Activated CD4-positive, alpha-beta T cell treated with anti-CD3 and anti-CD28 coated beads, Interleukin-2, amount 50 U/mL, for 1 hour (primary cell): ENCODE results near the gene RAB6A.
"Not testable (repeated sequence)": the region's sequence is repeated elsewhere in the genome, so short reads cannot be mapped to it uniquely, and the experiment has no call there.

ENCODE experiments used
- DNase-seq: peaks from one replicate; pipeline ENCODE4 v3.0.0-alpha.2; 2020

RAB6A gene

DNA sequence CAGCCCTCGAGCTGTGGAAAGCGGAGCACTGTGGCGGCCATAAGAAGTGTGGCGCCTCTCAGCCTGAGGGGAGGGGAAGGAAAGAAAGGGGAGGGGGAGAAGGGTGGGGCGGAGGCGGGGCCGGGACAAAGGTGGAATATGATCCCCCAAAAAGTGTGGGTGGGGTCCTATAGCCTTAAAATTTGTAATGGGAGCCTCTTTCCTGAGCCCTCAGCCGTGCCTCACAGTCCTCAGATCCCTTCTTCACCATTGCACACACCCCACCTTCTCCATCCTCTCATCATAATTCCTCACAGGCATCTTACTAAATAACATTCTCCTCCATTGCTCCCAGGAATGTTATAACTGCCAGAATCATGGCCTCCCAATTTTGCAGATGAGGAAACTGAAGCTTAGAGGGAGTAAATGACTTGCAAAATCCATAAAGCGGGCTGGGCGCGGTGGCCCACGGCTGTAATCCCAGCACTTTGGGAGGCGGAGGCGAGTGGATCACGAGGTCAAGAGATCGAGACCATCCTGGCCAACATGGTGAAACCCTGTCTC is 600 bp upstream of the RAB6A start:
- no peak for DNase-seq

DNA sequence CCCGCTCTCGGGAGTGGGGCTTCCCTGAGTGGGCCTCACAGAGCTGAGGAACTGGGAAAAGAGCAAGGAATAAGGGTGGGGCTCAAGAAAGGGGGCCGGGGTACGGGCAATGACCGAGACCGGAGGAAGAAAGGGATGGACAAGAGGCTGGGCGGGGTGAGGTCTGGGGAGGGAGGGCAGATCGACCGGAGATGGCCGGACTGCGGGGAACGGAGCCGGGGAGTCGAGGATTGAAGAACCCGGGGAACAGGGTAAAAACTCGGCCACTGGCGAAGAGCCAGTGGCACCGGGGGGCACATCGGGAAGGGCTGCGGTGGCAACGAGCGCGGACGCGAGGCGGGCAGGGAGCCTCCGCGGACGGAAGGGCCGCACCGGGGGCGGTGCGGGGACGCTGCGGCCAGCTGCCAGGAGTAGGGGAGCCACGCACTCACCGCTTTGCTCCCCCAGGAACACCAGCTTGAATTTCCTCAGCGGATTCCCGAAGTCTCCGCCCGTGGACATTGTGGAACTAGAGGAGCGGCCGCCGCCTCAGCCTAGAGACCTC is 667 bp downstream of the RAB6A start:
- DNase-seq: peak; percentile 1

DNA sequence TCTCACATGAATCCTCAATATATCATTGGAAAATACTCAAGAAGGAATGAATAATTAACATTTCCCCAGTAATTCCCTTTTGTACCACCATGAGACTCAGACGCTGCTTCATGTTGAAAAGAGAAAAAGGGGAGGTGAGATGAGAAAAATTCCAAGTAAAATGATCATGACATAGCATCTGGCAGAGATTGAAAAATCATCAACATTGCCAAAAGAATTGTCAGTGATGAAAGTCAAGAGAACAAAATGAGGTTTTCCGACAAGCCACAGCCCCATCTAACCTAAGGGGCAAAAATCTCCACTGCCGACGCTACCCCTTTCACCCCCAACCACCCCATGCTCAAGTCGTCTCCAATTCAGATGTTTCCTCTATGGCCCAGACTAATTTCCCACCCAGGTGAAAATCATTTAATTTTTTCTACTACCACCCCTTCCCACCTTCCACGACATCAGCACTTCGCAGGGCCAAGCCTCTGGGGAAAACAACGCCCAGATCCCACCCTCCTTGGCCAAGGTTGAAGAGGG is 1.2 kb downstream of the RAB6A start:
- DNase-seq: no peak

DNA sequence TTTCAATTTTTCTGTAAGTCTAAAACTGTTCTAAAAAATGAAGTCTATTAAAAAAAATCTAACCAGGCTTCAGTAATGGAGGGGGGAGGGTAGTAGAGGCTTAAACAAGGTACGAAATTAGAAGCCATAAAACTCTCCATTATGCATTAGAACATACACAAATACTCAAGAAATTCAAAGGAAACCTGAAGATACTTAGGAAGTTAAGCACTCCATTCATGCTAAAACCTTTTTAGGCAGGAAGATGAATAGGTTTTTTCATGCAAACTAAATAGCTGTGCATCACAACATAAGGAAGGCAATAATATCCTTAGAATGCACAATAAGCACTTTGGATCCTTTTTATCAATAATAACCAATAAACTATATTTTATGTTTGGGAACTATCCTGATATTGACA is 2.4 kb downstream of the RAB6A start:
- DNase-seq: no peak

DNA sequence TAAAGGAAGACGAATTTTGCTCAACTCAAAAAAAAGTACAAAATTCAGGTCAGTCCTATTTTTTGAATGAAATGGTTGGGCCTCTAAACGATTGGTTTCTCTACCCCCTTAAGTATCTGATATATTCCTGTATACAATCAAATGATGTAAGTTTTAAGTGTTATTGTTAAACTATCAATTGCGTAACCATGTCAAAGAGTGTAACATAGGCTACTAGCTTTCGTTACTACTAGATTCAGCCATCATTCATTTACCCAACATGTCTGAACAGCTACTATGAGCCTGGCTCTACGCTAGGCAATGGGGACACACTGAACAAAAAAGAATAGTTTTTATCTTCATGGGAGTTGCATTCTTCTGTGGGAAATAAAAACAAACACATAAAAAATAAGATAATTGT is 3.3 kb downstream of the RAB6A start:
- no peak for DNase-seq

DNA sequence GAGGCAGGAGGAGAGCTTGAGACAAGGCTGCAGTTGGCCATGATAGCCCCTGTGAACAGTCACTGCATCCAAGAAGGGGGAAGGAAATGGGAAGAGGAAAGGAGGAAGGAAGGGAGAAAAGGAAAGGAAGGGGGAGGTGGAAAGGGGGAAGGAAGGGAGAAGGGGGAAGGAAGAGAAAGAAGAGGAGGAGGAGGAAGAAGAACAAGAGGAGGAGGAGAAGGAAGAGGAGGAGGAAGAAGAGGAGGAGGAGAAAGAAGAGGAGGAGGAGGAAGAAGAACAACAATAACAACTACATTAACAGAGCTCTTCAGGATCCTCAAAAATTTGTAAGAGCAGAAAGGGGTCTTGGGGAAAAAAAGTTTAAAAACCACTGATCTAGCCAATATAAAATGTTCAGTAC is 5.2 kb downstream of the RAB6A start:
- DNase-seq: no peak

DNA sequence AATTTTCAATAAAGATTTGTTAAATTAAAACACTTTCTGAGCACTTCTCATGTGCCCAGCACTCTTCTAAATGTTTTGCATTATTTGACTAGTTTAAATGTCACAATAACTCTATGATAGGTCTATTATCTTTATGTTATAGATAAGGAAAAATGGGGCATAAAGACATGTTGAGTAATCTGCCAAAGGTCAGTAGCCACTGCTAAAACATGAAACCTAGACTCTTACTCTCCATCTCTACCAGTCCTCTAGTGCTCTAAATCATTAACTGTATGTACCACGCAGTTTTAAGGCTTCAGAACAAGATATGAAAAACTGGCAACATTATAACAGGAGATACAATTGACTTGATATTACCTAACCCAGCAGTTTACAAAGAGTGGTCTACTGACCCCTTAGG is 6.9 kb downstream of the RAB6A start:
- DNase-seq: no peak

DNA sequence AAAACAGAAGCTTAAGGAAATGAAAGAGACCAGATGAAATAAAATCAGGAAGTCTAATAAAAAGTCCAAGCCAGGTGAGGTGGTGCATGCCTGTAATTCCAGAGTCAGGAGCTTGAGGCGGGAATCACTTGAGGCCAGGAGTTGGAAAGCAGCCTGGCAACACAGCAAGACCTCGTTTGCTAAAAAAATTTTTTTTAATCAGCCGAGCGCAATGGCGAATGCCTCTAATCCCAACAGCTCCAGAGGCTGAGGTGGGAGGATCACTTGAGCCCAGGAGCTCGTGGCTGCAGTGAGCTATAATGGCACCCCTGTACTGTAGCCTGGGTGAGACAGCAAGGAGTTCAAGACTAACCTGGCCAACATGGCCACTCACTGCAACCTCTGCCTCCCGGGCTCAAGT is 8.0 kb downstream of the RAB6A start:
- no peak for DNase-seq

DNA sequence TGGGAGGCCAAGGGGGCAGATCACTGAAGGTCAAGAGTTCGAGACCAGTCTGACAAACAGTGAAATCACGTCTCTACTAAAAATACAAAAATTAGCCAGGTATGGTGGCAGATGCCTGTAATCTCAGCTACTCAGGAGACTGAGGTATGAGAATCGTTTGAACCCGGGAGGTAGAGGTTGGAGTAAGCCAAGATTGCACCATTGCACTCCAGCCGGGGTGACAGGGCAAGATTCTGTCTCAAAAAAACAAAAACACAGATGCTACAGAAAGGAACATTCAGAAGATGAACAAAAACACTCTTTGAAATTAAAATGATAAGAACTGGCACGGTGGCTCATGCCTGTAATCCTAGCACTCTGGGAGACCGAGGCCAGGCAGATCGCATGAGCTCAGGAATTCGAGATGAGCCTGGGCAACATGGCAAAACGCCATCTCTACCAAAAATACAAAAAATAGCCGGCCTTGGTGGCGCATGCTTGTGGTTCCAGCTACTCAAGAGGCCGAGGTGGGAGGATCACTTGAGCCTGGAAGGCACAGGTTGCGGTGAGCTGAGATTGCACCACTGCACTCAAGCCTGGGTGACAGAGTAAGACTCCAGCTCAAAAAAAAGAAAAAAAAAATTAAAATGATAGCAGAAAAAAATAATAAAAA is 8.5 kb downstream of the RAB6A start:
- no peak for DNase-seq

DNA sequence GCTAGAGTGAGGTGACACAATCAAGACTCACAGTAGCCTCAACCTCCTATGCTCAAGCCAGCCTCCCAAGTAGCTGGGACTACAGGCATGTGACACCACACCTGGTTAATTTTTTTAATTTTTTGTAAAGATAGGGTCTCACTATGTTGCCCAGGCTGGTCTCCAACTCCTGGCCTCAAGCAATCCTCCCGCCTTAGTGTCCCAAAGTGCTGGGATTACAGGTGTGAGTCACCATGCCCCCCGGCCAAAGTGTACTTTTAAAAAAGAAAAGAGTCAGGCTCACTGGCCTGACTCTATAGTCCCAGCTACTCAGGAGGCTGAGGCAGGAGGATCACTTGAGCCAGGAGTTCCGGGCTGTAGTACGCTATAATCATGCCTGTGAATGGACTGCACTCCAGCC is 10.0 kb downstream of the RAB6A start:
- not testable (repeated sequence) for DNase-seq

DNA sequence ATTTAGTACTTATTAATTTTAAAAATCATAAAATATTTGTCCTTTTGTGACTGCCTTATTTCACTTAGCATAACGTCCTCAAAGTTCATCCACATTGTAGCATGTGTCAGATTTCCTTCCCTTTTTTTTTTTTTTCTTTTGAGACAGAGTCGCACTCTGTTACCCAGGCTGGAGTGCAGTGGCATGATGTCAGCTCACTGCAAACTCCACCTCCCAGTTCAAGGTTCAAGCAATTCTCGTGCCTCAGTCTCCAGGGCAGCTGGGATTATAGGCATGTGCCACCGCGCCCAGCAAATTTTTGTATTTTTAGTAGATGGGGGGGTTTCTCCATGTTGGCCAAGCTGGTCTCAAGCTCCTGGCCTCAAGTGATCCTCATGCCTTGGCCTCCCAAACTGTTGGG is 10.6 kb downstream of the RAB6A start:
- DNase-seq: no peak

DNA sequence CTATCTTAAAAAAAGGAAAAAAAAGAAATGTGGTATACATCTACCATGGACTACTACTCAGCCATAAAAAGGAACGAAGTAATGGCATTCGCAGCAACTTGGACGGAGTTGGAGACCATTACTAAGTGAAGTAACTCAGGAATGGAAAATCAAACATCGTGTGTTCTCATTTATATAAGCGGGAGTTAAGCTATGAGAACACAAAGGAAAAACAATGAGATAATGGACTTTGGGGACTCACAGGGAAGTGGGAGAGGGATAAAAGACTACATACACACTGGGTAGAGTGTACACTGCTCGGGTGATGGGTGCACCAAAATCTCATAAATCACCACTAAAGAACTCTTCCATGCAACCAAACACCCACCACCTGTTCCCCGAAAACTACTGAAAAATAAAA is 11.8 kb downstream of the RAB6A start:
- DNase-seq: no peak

DNA sequence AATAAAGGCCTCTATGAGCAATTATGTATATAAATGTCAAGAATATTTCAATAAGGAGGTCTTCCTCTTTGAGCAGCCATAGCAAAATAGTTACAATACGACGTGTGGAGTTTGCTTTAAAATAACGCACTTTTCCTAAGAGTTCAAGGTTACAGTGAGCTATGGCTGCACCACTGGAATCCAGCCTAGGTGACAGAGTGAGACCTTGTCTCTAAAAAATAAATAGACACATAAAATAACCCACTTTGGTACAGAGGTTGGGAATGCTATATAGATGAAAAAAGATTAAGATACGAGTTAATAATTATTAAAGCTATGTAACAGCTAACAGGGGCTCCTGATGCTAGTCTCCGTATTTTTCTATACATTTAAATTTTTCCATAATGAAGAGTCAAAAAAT is 12.6 kb downstream of the RAB6A start:
- no peak for DNase-seq

DNA sequence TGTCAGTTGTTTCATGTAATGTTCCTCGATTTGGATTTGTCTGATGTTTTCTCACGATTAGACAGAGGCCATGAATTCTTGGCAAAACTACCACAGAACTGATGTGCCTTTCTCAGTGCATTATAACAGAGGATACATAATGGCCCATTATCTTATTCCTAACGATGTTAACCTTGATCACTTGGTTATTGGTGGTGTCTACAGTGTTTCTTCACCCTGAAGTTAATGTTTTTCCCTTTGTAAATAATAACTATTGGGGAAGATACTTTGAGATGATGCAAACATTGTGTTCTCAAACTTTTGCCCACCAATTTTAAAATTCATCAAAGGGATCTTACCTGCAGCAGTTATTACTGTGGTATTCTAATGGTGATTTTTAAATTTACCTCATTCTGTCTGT is 13.1 kb downstream of the RAB6A start:
- DNase-seq: no peak

DNA sequence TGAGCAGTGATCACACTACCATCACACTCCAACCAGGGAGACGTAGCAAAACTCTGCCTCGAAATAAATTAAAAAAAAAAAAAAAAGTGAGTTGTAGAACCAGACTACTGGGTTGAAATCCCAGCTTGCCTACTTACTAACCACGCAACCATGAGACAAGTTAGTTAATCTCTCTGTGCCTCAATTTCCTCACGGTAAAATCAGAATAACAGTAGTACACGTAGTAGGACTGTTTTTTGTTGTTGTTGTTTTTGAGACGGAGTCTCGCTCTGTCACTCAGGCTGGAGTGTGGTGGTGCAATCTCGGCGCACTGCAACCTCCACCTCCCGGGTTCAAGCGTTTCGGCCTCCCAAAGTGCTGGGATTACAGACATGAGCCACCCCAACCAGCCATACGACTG is 14.2 kb downstream of the RAB6A start:
- no peak for DNase-seq

DNA sequence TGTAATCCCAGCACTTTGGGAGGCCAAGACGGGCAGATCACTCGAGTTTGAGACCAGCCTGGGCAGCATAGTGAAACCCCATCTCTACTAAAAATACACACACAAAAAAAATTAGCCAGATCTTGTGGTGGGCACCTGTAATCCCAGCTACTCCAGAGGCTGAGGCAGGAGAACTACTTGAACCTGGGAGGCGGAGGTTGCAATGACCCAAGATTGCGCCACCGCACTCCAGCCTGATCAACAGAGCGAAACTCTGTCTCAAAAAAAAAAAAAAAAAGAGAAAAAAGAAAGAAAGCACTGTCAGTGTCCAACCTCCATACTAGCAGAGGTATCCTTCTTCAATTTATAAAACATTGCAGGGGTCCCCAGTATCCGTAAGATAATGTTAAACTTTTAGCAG is 17.8 kb downstream of the RAB6A start:
- DNase-seq: no peak

DNA sequence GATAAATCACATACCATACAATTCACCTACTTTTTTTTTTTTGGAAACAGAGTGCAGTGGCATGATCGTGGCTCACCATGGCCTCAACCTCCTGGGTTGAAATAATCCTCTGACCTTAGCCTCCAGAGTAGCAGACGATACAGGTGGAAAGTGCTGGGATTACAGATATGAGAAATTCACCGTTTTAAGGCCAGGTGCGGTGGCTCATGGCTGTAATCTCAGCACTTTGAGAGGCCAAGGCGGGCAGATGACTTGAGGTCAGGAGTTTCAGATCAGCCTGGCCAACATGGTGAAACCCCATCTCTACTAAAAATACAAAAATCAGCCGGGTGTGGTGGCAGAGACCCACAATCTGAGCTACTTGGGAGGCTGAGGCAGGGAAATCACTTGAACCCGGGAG is 24.9 kb downstream of the RAB6A start:
- not testable (repeated sequence) for DNase-seq

DNA sequence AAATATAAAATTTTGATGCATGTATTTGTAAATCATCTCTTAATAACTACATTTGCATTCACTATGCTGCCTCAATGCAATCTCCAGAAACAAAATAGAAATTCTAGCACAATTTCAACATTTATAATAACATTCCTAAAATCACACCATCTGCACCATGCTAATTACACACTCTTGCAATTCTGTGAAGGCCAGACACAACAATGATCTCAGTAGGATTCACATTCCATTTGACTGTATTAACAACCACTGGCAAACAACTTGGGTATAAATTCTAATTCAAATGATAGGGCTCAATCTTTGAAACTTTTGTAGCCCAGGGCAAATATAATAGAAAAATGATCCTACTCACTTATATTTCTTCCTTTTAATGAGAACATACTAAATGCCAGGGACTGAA is 25.9 kb downstream of the RAB6A start:
- no peak for DNase-seq

DNA sequence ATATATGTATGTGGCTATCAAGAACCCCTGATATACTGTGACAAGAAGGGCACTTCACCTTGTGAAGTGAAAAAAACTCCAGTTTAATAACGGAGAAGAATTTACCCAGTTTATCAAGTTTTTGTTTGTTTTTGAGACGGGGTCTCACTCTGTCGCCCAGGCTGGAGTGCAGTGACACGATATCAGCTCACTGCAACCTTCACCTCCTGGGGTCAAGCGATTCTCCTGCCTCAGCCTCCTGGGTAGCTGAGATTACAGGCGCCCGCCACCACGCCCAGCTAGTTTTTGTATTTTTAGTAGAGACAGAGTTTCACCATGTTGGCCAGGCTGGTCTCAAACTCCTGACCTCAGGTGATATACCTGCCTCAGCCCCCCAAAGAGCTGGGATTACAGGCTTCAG is 26.9 kb downstream of the RAB6A start:
- not testable (repeated sequence) for DNase-seq

DNA sequence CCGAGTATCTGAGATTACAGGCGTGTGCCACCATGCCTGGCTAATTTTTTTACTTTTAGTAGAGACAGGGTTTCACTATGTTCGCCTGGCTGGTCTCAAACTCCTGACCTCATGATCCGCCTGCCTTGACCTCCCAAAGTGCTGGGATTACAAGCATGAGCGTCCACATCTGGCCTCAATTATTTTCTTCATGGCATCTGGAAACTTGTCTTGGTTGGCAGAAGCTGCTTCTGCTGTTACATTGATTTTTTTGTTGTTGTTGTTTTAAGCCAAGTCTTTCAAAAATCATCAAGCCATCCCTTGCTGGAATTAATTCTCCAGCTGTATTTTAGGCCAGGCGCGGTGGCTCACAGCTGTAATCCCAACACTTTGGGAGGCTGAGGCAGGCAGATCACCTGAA is 27.9 kb downstream of the RAB6A start:
- DNase-seq: not testable (repeated sequence)

DNA sequence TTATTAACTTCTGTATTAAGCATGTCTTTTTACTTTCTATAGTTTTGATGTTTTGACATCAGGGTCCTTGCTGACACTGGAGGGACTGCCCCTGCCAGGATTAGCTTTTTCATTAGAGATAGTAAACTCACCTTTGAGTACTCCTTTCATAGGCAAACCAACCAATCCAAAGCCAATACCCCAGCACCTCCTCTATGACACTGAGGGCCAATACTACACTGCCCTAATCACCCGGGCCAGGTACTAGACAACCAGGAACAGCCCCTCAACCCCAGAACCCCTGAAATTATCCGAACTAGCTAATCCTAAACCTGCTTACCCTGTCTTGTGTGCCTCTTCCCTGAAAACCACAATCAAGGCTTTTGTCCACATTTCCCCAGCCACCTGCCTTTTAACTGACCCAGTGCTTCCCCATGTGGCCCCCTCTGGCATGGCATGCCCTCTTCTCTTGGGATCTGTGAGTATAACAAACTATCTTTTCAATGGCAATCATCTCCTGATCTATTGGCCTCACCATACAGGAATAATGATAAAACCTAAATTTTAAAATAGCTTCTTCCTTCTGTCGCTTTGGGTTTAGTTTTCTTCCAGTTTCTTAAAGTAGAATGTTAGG is 31.2 kb downstream of the RAB6A start:
- DNase-seq: no peak

DNA sequence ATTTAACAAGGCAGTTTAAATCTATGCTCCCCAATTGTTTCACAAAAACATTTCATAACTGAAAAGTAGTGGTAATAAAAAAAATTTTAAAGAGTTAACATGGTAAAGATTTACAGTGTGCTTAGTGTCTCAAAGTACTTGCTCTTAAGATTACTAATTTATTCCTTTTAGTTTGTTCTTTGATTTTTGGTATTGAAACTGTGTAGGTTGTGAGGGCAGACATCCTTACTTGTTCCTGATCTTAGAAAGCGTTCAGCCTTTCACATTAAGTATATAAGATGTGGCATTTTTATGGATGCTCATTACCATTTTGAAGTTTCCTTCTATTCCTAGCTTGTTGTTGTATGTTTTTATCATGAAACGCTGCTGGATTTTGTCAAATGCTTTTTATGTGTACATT is 32.9 kb downstream of the RAB6A start:
- DNase-seq: no peak

DNA sequence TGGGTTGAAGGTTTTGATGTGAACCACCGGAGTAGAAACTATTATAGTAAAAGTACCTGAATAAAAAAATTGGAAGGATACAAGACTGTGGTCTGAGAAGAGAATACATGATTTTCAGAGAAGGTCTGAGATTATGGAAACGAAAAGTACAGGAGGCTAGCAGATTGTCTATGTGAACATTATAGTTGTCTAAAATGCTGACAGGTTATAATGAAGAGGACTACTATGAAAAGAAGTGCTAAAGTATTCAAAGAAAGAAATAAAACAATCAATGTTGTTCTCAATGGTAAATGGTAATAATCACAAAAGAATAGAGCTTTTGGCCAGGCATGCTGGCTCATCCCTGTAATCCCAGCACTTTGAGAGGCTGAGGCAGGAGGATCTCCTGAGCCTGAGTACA is 34.0 kb downstream of the RAB6A start:
- DNase-seq: no peak

DNA sequence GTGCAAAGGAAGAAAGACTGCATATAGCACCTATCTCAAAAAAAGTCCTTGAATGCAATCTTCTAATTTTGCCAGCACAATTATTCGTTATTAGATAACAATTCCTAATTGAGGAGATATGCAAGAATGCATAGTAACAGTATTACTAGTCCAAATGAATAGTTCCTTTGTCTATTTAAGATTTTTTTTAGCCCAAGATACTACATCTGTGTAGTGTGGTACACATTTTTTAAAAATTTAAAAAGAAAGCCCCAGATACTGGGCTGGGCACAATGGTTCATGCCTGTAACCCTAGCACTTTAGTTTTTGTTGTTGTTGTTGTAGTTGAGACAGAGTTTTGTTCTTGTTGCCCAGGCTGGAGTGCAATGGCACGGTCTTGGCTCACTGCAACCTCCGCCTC is 43.7 kb downstream of the RAB6A start:
- DNase-seq: no peak
